Endodermal cell (in vitro differentiated cells): ENCODE results near the gene ZNF146. TPM values are rescaled to one million over a fixed set of nuclear protein-coding genes. Genes with fewer than 3 reads are reported as not detected.

ENCODE experiments used
- DNase-seq: peaks from one replicate; pipeline ENCODE4 v3.0.0-alpha.2; 2017
- H3K27ac ChIP-seq: 2 replicates; pipeline ENCODE4 v1.5.1; 2013; ENCODE audit warnings: mild to moderate bottlenecking, low read depth, low read length, moderate library complexity
- H3K27me3 ChIP-seq: 2 replicates; pipeline ENCODE4 v1.6.1; 2013; ENCODE audit warnings: mild to moderate bottlenecking, low read length, moderate library complexity; ENCODE audit not compliant: insufficient read depth, control insufficient read depth, poor library complexity, severe bottlenecking
- H3K36me3 ChIP-seq: 2 replicates; pipeline ENCODE4 v1.7.0; 2013; ENCODE audit warnings: mild to moderate bottlenecking, low read length, moderate library complexity; ENCODE audit not compliant: control insufficient read depth, insufficient read depth
- H3K4me1 ChIP-seq: one replicate; pipeline ENCODE4 v1.7.0; 2013; ENCODE audit warnings: low read length; ENCODE audit not compliant: control insufficient read depth, insufficient read depth
- H3K4me3 ChIP-seq: 2 replicates; pipeline ENCODE4 v1.5.1; 2013; ENCODE audit warnings: mild to moderate bottlenecking, low read length, moderate library complexity
- H3K9ac ChIP-seq: 2 replicates; pipeline ENCODE4 v1.6.1; 2013; ENCODE audit warnings: mild to moderate bottlenecking, low read length, moderate library complexity; ENCODE audit not compliant: poor library complexity, severe bottlenecking; ENCODE audit errors: extremely low read depth
- H3K9me3 ChIP-seq: 2 replicates; pipeline ENCODE4 v1.6.1; 2013; ENCODE audit warnings: mild to moderate bottlenecking, low read length, moderate library complexity; ENCODE audit not compliant: control insufficient read depth
- H3K27ac Mint-ChIP-seq: 2 replicates; pipeline ENCODE4 v1.8.0; 2020; ENCODE audit warnings: mixed read lengths
- H3K27me3 Mint-ChIP-seq: 2 replicates; pipeline ENCODE4 v1.8.0; 2021; ENCODE audit warnings: mild to moderate bottlenecking, mixed read lengths; ENCODE audit not compliant: insufficient read depth
- H3K36me3 Mint-ChIP-seq: 2 replicates; pipeline ENCODE4 v1.8.0; 2020; ENCODE audit warnings: low read depth, mixed read lengths
- H3K4me1 Mint-ChIP-seq: 2 replicates; pipeline ENCODE4 v1.8.0; 2020; ENCODE audit warnings: mixed read lengths
- H3K4me3 Mint-ChIP-seq: 2 replicates; pipeline ENCODE4 v1.8.0; 2020; ENCODE audit warnings: mild to moderate bottlenecking, moderate library complexity, mixed read lengths
- H3K9me3 Mint-ChIP-seq: 2 replicates; pipeline ENCODE4 v1.8.0; 2020; ENCODE audit warnings: mild to moderate bottlenecking, mixed read lengths
- WGBS, 2 experiments: methylation state at CpG; one replicate each; pipeline versions ENCODE4 v1.1.5 to v1.1.7; 2013; ENCODE audit warnings: missing lambda C conversion rate in 2 of 2, mixed read lengths in 1 of 2; ENCODE audit not compliant: insufficient coverage in 1 of 2, insufficient read length in 1 of 2; 5-methylcytosine and 5-hydroxymethylcytosine counted together
- total RNA-seq, 2 donors: library from RNA; stranded (reverse); fragmentation: NEBNext Ultra II Directional in 1 of 2; extraction: Animal tissue kit (Norgen Biotek cat#: 25700) in 1 of 2; gene quantifications; 2 replicates in 1 of 2; 3 replicates in 1 of 2; pipeline ENCODE4 v1.2.1, GENCODE V29; 2021
- TF ChIP-seq, protein P1 (sequence below): fragments of 200-600 bp; sonication (generic); conservative IDR thresholded peaks from 2 replicates; pipeline ENCODE4 v1.5.0; 2021; ENCODE audit warnings: antibody characterized with exemption, mild to moderate bottlenecking

ZNF146 gene
- total RNA-seq, 2 donors from 2014 or later = 105 to 128 TPM

DNA sequence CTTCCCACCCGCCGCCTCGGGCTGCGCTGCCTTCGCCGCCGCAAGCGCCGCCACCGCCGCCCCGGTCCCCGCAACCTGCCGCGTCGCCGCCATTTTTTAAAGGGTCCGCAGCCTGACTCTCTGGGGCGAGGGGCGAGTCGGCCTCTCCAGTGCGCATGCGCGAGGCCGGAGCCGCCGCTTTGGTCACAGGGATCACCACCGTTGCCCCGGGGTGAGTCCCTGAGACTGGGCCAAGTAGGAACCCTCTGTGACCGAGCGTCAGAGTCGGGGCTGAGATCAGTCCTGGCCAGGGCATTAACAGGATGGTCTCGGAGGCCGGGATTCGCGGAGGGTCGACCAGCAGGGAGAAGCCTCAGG, 42.6 kb downstream of the ZNF146 start:
- 14 to 33% methylated on average over 3 to 37 of the region's 37 CpGs for WGBS, 2 experiments
- Mint-ChIP-seq H3K27me3 (peaks cover 8% of the 10 kb centered on the region), H3K27ac (peak overlapping the region; percentile 81), H3K36me3 (peaks cover 22% of the 10 kb centered on the region), H3K9me3 (peaks cover 16% of the 10 kb centered on the region), H3K4me1 (peaks cover 2% of the 10 kb centered on the region), H3K4me3 (peak overlapping the region; percentile 75)
- peak overlapping the region; percentile 76 for H3K4me3 ChIP-seq
- H3K9ac ChIP-seq = peak overlapping the region; percentile 47
- TF ChIP-seq, protein P1, sequence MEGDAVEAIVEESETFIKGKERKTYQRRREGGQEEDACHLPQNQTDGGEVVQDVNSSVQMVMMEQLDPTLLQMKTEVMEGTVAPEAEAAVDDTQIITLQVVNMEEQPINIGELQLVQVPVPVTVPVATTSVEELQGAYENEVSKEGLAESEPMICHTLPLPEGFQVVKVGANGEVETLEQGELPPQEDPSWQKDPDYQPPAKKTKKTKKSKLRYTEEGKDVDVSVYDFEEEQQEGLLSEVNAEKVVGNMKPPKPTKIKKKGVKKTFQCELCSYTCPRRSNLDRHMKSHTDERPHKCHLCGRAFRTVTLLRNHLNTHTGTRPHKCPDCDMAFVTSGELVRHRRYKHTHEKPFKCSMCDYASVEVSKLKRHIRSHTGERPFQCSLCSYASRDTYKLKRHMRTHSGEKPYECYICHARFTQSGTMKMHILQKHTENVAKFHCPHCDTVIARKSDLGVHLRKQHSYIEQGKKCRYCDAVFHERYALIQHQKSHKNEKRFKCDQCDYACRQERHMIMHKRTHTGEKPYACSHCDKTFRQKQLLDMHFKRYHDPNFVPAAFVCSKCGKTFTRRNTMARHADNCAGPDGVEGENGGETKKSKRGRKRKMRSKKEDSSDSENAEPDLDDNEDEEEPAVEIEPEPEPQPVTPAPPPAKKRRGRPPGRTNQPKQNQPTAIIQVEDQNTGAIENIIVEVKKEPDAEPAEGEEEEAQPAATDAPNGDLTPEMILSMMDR = no peak
- H3K9me3 ChIP-seq = no peaks in the 10 kb centered on the region
- no peaks in the 10 kb centered on the region for H3K27me3 ChIP-seq
- H3K27ac ChIP-seq = no peak overlapping the region
- no peaks in the 10 kb centered on the region for H3K4me1 ChIP-seq
- peaks cover 3% of the 10 kb centered on the region for H3K36me3 ChIP-seq
- DNase-seq = no peak

DNA sequence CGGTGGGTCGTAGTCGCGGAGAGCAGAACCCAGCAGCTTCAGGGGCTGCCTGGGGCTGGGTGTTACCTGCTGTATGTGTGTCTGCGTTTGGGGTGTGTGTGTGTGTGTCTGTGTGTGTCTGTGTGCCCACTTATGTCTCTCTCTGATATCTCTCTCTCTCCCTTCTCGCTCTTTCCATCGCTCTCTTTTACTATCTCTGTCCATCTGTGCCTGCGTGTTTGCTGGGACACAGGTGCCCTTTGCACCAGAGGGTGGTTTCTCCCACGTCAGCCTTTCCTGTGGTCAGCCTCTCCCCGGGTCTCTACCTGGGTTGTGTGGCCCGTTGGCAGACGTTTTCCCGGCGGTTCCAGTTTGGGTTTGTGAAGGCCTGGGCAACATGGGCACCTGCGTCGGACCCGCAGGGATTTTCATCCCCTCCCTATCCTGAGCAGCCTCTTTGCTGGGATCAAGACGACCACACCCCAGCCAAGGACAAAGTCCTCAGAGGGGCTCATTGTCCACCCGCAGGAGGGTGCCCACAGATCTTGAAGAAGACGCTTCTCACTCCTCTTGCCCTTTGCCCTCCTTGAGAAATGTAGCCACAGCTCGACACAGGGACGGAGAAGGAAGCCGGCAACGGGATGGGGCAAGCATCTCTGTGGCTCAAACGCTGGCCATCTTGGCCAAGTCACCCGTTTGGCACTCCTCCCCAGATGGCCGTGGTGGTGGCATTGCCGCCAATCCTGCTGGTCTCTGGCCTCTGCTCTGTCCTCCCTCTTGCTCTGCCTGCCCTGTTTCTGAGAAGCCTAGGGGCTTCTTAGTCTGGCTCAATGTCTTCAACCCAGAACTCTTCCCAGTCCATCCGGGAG, 43.3 kb downstream of the ZNF146 start:
- peaks cover 8% of the 10 kb centered on the region for H3K27me3 Mint-ChIP-seq
- no peaks in the 10 kb centered on the region for H3K27me3 ChIP-seq
- H3K4me3 ChIP-seq = peak overlapping the region; percentile 76
- peak overlapping the region; percentile 47 for H3K9ac ChIP-seq
- H3K4me1 Mint-ChIP-seq = peaks cover 2% of the 10 kb centered on the region
- H3K4me3 Mint-ChIP-seq = peak overlapping the region; percentile 75
- H3K9me3 Mint-ChIP-seq = peaks cover 16% of the 10 kb centered on the region
- peak overlapping the region; percentile 81 for H3K27ac Mint-ChIP-seq
- DNase-seq = no peak
- peaks cover 21% of the 10 kb centered on the region for H3K36me3 Mint-ChIP-seq
- H3K27ac ChIP-seq = no peak overlapping the region
- H3K36me3 ChIP-seq = peaks cover 3% of the 10 kb centered on the region
- 91% methylated on average over 14 to 28 of the region's 29 CpGs for WGBS, 2 experiments
- H3K4me1 ChIP-seq = no peaks in the 10 kb centered on the region
- TF ChIP-seq, protein P1 = no peak
- no peaks in the 10 kb centered on the region for H3K9me3 ChIP-seq

DNA sequence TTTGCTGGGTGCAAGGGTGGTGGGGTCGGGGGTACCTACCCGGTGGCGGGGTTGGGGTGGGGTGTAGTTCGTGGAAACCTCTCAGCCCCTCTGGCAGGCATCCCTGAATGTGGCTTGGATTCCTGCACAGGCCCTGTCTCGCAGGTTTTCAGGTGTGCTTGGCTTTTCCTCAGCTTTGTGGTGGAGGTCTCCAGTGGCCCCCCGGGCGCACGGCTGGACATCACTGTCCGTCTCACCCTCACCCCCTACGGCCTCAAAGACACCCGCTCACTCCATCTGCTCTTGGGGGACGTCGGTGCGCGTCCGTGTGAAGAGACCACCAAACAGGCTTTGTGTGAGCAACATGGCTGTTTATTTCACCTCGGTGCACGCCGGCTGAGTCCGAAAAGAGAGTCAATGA, 44.3 kb downstream of the ZNF146 start:
- H3K9me3 ChIP-seq = no peaks in the 10 kb centered on the region

More for the DNA sequence above, 44.3 kb downstream of the ZNF146 start:
- no peaks in the 10 kb centered on the region for H3K27me3 ChIP-seq
- Mint-ChIP-seq H3K27ac (no peak overlapping the region), H3K36me3 (peaks cover 18% of the 10 kb centered on the region), H3K9me3 (peaks cover 19% of the 10 kb centered on the region), H3K27me3 (peaks cover 8% of the 10 kb centered on the region), H3K4me1 (peaks cover 2% of the 10 kb centered on the region), H3K4me3 (no peak overlapping the region)
- no peak overlapping the region for H3K27ac ChIP-seq
- 97 to 98% methylated on average over 20 of the region's 20 CpGs for WGBS, 2 experiments
- no peak overlapping the region for H3K4me3 ChIP-seq
- TF ChIP-seq, protein P1 = no peak
- H3K9ac ChIP-seq = no peak overlapping the region
- no peaks in the 10 kb centered on the region for H3K4me1 ChIP-seq
- no peak for DNase-seq
- H3K36me3 ChIP-seq = peaks cover 3% of the 10 kb centered on the region
